ENCODE results near the gene SPTLC2.
A peak's percentile ranks its signal among the peaks of the same experiment; 100 is the strongest.

SPTLC2 gene

DNA sequence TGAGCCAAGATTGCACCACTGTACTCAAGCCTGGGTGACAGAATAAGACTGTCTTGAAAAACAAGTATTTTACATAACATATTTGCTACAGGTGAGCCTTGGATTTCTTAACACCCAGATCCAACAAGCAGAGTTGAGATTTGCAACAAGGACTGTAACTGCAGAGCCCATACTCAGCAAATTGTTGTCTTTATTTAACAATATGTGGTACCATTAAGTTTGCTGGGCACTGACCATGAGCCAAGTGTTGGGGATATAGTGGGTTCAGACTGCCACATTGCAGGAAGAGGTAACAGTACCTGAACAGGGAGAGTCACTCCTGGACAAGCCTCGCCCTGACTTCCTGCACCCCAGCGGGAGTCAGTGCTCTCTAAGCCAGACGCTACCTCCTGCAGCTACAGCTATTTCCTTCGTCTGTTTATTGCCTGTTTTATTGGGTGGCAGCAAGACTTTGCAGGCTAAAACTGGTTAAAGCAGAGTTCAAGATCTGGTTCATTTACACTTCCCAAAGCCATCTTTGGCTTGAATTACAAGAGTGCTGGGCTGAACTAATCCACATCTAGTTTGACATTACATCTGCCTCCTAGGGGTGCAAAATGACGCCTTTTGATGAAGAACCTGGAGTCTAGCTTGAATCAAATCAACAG, 146.1 kb downstream of the SPTLC2 start:
- ChIA-PET POLR2A (no interaction called here), CTCF (interaction anchor here (3.9 kb wide), 1 partner anchor 11 kb away, joined by 27 read pairs; no protein-coding TSS in a partner anchor)
- no peak for DNase-seq (ENCODE audit: extremely low spot score)
- TF ChIP-seq, protein P1, sequence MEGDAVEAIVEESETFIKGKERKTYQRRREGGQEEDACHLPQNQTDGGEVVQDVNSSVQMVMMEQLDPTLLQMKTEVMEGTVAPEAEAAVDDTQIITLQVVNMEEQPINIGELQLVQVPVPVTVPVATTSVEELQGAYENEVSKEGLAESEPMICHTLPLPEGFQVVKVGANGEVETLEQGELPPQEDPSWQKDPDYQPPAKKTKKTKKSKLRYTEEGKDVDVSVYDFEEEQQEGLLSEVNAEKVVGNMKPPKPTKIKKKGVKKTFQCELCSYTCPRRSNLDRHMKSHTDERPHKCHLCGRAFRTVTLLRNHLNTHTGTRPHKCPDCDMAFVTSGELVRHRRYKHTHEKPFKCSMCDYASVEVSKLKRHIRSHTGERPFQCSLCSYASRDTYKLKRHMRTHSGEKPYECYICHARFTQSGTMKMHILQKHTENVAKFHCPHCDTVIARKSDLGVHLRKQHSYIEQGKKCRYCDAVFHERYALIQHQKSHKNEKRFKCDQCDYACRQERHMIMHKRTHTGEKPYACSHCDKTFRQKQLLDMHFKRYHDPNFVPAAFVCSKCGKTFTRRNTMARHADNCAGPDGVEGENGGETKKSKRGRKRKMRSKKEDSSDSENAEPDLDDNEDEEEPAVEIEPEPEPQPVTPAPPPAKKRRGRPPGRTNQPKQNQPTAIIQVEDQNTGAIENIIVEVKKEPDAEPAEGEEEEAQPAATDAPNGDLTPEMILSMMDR (IDR thresholded peaks at IDR 0.05; ENCODE audit: control extremely low read depth, extremely low read depth, low read depth, missing control alignments) = no peak

- no peak for DNase-seq (ENCODE audit: extremely low spot score)
- TF ChIP-seq, protein P1 (IDR thresholded peaks at IDR 0.05; ENCODE audit: control extremely low read depth, extremely low read depth, low read depth, missing control alignments) = no peak
- CTCF ChIA-PET = interaction anchor here (1.3 to 3.9 kb wide), 2 partner anchors 10 to 82 kb away, joined by 3 to 27 read pairs; no protein-coding TSS in a partner anchor
- POLR2A ChIA-PET = no interaction called here
Measured at GRCh38 chr14:77469539-77469938, 146.9 kb downstream of the SPTLC2 start.

- ChIA-PET CTCF (interaction anchor here (1.3 to 3.9 kb wide), 2 partner anchors 10 to 83 kb away, joined by 3 to 27 read pairs; no protein-coding TSS in a partner anchor), POLR2A (no interaction called here)
- DNase-seq (ENCODE audit: extremely low spot score) = no peak
- TF ChIP-seq, protein P1 (IDR thresholded peaks at IDR 0.05; ENCODE audit: control extremely low read depth, extremely low read depth, low read depth, missing control alignments) = no peak
Measured at GRCh38 chr14:77469067-77469505, 147.4 kb downstream of the SPTLC2 start.

GRCh38 chr14:77467801-77468200, 148.6 kb downstream of the SPTLC2 start:
- DNase-seq (ENCODE audit: extremely low spot score) = no peak
- POLR2A ChIA-PET = interaction anchor here (0.6 kb wide), 1 partner anchor 224 kb away, joined by 7 read pairs; no protein-coding TSS in a partner anchor
- CTCF ChIA-PET = interaction anchor here (1.1 to 3.9 kb wide), 3 partner anchors 8 to 152 kb away, joined by 3 to 27 read pairs (median 3); no protein-coding TSS in a partner anchor
- TF ChIP-seq, protein P1 (IDR thresholded peaks at IDR 0.05; ENCODE audit: control extremely low read depth, extremely low read depth, low read depth, missing control alignments) = no peak

- DNase-seq (ENCODE audit: extremely low spot score) = peak; percentile 55
- ChIA-PET CTCF (interaction anchor here (0.7 to 3.8 kb wide), 41 partner anchors 8 to 1108 kb away, joined by 3 to 61 read pairs (median 4); partner anchors contain the start of genes GSTZ1, ISM2, POMT2 and SAMD15), POLR2A (interaction anchor here (0.6 to 2.1 kb wide), 4 partner anchors 39 to 138 kb away, joined by 3 to 6 read pairs (median 4); partner anchors contain the start of genes GSTZ1, ISM2 and POMT2)
- TF ChIP-seq, protein P1 (IDR thresholded peaks at IDR 0.05; ENCODE audit: control extremely low read depth, extremely low read depth, low read depth, missing control alignments) = peak; percentile 75
Measured at GRCh38 chr14:77459072-77459723, 157.2 kb downstream of the SPTLC2 start.

DNA sequence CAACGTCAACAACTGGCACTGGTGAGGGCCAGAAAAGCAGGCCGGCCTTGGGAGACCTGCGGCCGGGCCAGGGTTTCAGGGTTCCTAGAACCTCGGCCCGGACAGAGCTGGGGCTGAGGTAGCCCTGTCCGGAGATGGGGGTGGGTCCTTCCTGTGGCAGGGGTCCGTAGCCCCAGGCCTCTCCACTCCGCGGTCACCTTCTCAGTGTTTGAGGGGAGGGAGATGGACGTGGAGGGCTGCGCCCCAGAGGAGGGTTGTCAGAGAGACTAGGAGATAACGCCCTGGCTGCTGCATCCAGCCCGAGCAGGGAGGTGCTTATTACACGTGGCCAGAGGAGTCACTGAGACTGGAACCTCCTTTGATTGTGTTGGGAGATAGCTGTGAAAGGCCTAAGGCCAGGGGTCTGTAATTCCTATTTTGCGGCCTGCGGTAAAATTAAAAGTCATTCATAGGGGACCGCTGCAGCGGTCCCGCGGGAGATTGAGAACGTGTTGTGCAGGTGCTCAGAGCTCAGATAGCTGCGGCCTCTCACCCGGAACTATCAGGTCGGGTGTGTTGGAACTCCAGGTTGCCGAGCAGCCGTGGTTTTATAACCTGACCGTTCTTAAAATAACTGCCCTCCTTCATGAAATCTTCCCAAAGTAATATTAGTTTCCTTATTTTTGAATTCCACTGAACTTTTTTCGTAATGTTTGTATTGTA, 158.0 kb downstream of the SPTLC2 start:
- ChIA-PET POLR2A (interaction anchor here (0.5 to 2.1 kb wide), 5 partner anchors 40 to 1240 kb away, joined by 3 to 12 read pairs (median 4); partner anchors contain the start of genes GSTZ1, ISM2 and POMT2), CTCF (interaction anchor here (0.9 to 3.8 kb wide), 29 partner anchors 10 to 1108 kb away, joined by 3 to 61 read pairs (median 4); partner anchors contain the start of gene ISM2)
- TF ChIP-seq, protein P1 (IDR thresholded peaks at IDR 0.05; ENCODE audit: control extremely low read depth, extremely low read depth, low read depth, missing control alignments) = no peak
- no peak for DNase-seq (ENCODE audit: extremely low spot score)
